ENCODE measurements around the gene RBM39. TPM values are rescaled to one million over a fixed set of nuclear protein-coding genes. Genes with fewer than 3 reads are reported as not detected.
A peak's percentile ranks its signal among the peaks of the same experiment; 100 is the strongest.

The RBM39 gene
- total and polyA plus RNA-seq, 2 of the 13 experiments (the other 11 are each of a cell fraction or from before 2014, with no cell fraction given) = 788 to 920 TPM

GRCh38 chr20:35768731-35769664 lies 26.9 kb upstream of the RBM39 start (continued):
- TF ChIP-seq HHEX (CRISPR knock-in tag; IDR thresholded peaks at IDR 0.05) = no peak
- no peak for TF ChIP-seq RFX5 (IDR thresholded peaks at IDR 0.05; ENCODE audit: low read depth, low read length)
- no peak for TF ChIP-seq ZNF3 (CRISPR knock-in tag; IDR thresholded peaks at IDR 0.05)
- no peak for TF ChIP-seq SMAD3 (CRISPR knock-in tag; IDR thresholded peaks at IDR 0.05)
- TF ChIP-seq ZNF326 (CRISPR knock-in tag; IDR thresholded peaks at IDR 0.05; ENCODE audit: borderline replicate concordance) = no peak
- no peak for TF ChIP-seq RELA (CRISPR knock-in tag; IDR thresholded peaks at IDR 0.05)
- no peak for TF ChIP-seq CCDC6 (CRISPR knock-in tag; IDR thresholded peaks at IDR 0.05)
- no peak for TF ChIP-seq ISX (CRISPR knock-in tag; conservative IDR thresholded peaks at IDR 0.05)
- TF ChIP-seq NR2F1 (CRISPR knock-in tag; IDR thresholded peaks at IDR 0.05) = 0 out of 4 replicates have a peak, but pooled peaks of 1 of the 2 experiments have one; percentile 7
- TF ChIP-seq REPIN1 (CRISPR knock-in tag; IDR thresholded peaks at IDR 0.05; ENCODE audit: borderline replicate concordance, low read depth) = no peak
- no peak for TF ChIP-seq SOX6 (IDR thresholded peaks at IDR 0.05)
- peak; percentile 73 for TF ChIP-seq SOX6 (CRISPR knock-in tag; IDR thresholded peaks at IDR 0.05)
- no peak for TF ChIP-seq SNAPC4 (CRISPR knock-in tag; IDR thresholded peaks at IDR 0.05)
- TF ChIP-seq ZNF230 (CRISPR knock-in tag; IDR thresholded peaks at IDR 0.05) = 0 out of 2 replicates have a peak, but pooled peaks have one; percentile 5
- no peak for TF ChIP-seq FOXA1 (IDR thresholded peaks at IDR 0.05)
- TF ChIP-seq FOXA1 (CRISPR knock-in tag; IDR thresholded peaks at IDR 0.05) = 0 out of 2 replicates have a peak, but pooled peaks have one; percentile 11
- TF ChIP-seq ZNF10 (CRISPR knock-in tag; IDR thresholded peaks at IDR 0.05; ENCODE audit: borderline replicate concordance, low read depth) = no peak
- TF ChIP-seq ZNF124 (CRISPR knock-in tag; IDR thresholded peaks at IDR 0.05) = no peak
- no peak for TF ChIP-seq ATF6 (CRISPR knock-in tag; conservative IDR thresholded peaks at IDR 0.05)
- TF ChIP-seq ATF2 (CRISPR knock-in tag; IDR thresholded peaks at IDR 0.05) = no peak
- TF ChIP-seq ZNF441 (CRISPR knock-in tag; IDR thresholded peaks at IDR 0.05; ENCODE audit: borderline replicate concordance) = no peak
